GM10266 (cell line): ENCODE measurements around the gene SOCS3.
"Not testable (repeated sequence)": the region's sequence is repeated elsewhere in the genome, so short reads cannot be mapped to it uniquely, and the experiment has no call there.

Source experiments
- DNase-seq: peaks from one replicate; pipeline ENCODE4 v3.0.0; 2012; ENCODE audit errors: extremely low spot score
- TF ChIP-seq, protein P1 (sequence below): IDR thresholded peaks from 2 replicates; pipeline ENCODE4 v1.5.1; 2012; ENCODE audit warnings: mild to moderate bottlenecking, low read depth; ENCODE audit not compliant: control insufficient read depth, insufficient read depth; ENCODE audit errors: missing control alignments

The SOCS3 gene

DNA sequence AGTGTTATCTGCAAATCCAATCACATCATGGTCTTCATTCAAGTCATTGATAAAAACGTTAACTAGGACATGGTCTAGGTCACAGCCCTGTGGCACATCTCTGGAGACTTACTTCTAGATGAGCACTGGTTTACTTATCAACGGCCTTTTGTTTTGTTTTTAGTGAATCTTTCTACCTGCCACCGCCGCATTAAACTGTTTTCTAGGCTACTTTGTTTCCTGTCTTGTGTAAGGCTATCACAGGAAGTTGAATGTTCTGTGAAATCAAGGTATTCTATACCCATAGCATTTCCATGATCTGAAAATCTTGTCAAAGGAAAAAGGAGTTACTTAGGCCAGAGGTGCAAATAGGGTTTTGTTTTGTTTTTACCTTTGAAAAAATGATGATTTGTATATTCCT lies 26.9 kb downstream of the SOCS3 start:
- TF ChIP-seq, protein P1, sequence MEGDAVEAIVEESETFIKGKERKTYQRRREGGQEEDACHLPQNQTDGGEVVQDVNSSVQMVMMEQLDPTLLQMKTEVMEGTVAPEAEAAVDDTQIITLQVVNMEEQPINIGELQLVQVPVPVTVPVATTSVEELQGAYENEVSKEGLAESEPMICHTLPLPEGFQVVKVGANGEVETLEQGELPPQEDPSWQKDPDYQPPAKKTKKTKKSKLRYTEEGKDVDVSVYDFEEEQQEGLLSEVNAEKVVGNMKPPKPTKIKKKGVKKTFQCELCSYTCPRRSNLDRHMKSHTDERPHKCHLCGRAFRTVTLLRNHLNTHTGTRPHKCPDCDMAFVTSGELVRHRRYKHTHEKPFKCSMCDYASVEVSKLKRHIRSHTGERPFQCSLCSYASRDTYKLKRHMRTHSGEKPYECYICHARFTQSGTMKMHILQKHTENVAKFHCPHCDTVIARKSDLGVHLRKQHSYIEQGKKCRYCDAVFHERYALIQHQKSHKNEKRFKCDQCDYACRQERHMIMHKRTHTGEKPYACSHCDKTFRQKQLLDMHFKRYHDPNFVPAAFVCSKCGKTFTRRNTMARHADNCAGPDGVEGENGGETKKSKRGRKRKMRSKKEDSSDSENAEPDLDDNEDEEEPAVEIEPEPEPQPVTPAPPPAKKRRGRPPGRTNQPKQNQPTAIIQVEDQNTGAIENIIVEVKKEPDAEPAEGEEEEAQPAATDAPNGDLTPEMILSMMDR = no peak
- DNase-seq = no peak

DNA sequence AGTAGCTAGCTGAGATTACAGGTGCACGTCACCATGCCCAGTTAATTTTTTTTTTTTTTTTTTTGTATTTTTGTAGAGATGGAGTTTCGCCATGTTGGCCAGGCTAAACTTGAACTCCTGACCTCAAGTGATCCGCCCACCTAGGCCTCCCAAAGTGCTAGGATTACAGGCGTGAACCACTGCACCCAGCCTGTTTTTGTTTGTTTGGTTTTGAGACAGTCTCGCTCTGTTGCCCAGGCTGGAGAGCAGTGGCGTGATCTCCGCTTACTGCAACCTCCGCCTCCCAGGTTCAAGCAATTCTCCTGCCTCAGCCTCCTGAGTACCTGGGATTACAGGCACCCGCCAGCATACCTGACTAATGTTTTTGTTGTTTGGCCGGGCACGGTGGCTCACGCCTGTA lies 28.5 kb downstream of the SOCS3 start:
- DNase-seq = not testable (repeated sequence)

DNA sequence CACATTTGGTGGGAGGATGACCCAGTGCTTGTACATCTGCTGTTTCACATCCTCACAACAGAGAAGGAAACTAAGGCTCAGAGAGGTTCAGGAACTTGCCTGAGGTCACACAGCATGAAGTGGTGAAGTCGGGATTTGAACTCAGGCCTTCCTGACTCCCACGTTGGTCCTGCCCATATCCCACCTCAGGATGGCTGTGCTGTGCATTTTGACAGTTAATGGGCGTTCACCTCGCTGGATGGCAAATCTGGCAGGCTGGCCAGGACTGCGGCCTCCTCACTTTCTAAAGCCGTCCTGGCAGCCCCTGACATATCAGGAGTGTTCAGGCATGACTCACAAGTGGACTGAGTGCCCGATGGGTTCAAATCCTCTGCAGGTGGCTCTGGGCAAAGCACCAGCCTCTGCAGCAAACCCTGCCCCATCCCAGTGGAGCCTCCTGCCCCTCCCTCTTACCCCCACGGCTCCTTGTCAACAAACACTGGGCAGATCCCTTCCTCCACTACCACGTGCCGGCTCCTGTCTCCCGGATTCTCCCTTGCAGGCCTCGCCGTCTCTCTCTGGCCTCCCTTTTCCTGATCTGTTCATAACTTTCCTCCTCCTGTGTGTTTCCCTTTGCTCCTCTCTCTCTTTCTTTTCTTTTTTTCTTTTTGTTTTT lies 29.2 kb downstream of the SOCS3 start:
- DNase-seq = no peak

DNA sequence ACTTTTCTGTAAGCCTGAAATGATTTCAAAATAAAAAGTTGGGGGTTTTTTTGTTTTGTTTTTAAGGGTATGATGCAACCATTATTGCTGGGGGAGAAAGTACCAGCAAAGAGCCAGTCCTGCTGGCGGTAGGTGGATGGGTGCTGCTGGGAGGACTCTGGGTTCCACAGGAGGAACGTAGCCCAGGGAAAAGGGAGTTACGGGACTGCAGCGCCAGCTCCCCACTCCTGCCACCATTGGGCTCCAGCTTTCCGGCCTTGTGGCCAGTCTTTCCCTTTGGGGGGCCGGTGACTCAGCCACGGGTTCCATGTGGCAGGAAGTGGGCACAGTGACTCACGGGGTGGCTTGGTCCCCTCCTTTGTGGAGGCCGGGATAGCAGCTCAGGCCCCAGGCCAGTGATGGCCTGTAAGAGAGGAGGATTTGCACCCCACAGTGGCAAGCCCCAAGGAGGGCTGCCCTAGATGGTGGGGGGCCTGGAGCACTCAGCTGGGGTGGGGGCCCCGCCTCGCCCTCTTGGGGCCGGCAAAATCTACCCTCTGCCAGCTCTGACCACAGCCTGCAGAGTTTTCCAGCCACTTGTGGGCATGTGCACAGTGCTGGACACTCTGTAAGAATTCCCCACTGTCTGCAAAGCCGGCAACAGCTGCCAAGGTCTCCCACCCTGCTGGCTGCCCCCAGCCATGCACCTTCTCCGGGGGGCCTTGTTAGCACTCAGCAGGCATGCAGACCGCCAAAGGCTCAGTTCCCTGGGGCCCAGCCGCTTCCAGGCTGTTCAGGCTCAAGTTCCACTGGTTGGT lies 30.4 kb downstream of the SOCS3 start:
- no peak for DNase-seq
- TF ChIP-seq, protein P1 = no peak

More for the DNA sequence above, 29.2 kb downstream of the SOCS3 start:
- TF ChIP-seq, protein P1 = no peak

DNA sequence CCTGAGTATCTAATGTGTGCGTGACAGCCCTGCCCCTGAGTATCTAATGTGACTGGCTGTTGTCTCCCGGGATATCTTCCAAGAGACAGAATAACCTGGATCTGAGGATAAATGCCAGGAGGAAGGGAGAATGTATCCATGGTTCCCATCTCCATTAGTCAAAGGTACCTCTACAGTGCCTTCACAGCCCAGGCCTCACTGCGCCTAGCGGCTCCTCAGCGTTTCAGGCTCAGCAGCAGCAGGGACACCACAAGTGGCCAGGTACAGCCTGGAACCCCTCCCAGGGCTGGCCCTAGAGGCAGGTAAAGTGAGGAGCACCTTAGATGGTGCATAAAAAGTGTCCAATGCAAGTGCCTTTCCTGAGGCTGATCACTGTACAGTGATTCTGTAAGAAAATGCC lies 32.0 kb downstream of the SOCS3 start:
- TF ChIP-seq, protein P1 = no peak
- DNase-seq = no peak

DNA sequence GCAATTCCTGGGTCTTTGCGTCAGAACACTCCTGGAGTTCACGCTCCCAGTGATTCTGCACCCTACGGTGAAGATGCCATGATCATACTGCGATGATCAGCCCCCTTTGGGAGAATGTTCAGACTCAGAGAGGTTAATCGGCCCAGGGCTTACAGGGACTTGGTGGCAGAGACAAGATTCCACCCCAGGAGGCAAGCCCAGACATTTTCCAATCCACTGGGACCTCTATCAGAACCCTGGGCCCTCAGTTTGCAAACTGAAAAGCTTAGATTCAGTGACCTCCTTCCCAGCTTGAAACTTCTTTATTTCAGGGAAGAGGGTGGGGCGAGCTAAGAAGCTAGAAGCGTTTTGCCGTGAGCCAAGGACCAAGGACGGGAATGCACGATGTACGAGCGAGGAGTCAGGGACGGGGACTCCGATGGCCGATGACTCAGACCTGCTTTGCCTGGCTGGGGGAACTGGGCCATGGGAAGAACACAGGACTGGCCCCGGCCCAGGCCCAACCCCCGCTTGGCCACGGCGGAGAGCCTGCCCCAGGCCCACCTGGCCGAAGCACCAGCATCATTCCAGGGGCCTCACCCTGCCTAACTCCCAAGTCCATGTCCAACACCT lies 34.7 kb downstream of the SOCS3 start:
- TF ChIP-seq, protein P1 = no peak
- DNase-seq = no peak

DNA sequence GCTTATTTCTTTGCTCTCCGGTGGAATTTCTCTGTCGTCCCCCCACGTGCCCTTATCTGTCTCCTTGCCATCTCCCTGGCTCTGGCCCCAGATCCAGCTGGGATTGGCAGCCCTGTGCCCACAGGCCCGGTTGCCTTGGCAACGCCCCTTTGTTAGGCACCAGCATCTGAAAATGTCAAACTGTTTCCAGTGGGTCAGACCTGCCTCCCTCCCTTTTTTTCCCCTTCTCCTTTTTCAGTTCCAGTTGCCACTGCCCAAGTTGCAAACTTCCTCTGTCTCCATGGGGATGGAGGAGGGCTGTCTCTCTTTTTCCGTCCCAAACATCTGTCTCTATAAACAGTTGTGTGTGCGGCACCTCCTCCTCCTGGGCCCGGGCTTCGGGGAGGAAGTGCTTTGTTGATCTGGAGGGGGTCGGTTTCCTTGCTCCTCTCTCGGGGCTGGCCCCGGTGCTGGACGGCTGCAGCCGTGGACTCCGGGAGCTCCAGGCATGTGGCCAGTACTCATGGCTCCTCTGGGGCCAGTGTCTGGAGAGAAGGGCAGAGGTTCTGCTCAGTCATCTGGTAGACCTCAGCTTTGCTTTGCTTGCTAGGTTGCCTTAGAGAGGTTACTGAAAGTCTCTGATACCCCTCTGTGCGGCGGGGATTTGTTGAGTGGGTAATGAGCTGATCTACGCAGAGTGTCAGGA lies 35.3 kb downstream of the SOCS3 start:
- TF ChIP-seq, protein P1 = no peak
- no peak for DNase-seq
